GM12878 (cell line): ENCODE measurements around the gene CORO2B. TPM values are rescaled to one million over a fixed set of nuclear protein-coding genes. Genes with fewer than 3 reads are reported as not detected.

Source experiments
- ATAC-seq: fragments of 200-7000 bp; cut with Tn5 transposase; 3 replicates; pipeline ENCODE4 v1.9.1; 2020; ENCODE audit warnings: mild to moderate bottlenecking, moderate library complexity
- BruUV-seq: library from RNA; stranded (reverse); fragments of 400-500 nt; replicated peaks from 2 replicates; lab custom pipeline; 2021; lab: Mats Ljungman, UMichigan
- CTCF ChIA-PET: fragments of 300-600 bp; sonication (Branson Sonifier 250); formaldehyde crosslinking; extraction: SDS; loops from one replicate; lab custom pipeline; 2021; ENCODE audit warnings: inconsistent platforms; lab: Yijun Ruan, JAX
- POLR2A ChIA-PET: fragments of 350-600 bp; formaldehyde crosslinking; extraction: SDS; loops from one replicate; lab custom pipeline; 2021; ENCODE audit warnings: inconsistent platforms; lab: Charles Lee
- RAD21 ChIA-PET: fragments of 300-600 bp; sonication (Branson Sonifier 250); formaldehyde crosslinking; loops from one replicate; lab custom pipeline; 2023; ENCODE audit warnings: antibody characterized with exemption; ENCODE audit not compliant: unreplicated experiment; lab: Charles Lee
- SMC1A ChIA-PET: fragments of 300-600 bp; sonication (Branson Sonifier 250); formaldehyde crosslinking; loops from one replicate; lab custom pipeline; 2023; ENCODE audit not compliant: unreplicated experiment, uncharacterized antibody; lab: Charles Lee
- DNase-seq: peaks from one replicate; pipeline ENCODE4 v3.0.0-alpha.2; 2011; ENCODE audit warnings: low read depth, low spot score
- FAIRE-seq: peaks from 3 replicates; lab custom pipeline; 2011; peaks lifted over from hg19 to GRCh38; lab: Jason Lieb, UNC
- H2AFZ ChIP-seq: 2 replicates; pipeline ENCODE4 v1.6.0; 2011; ENCODE audit warnings: low read depth, low read length, control low read depth; ENCODE audit not compliant: control insufficient read depth
- H3K27ac ChIP-seq: 2 replicates; pipeline ENCODE4 v1.5.1; 2011; ENCODE audit warnings: control low read depth; ENCODE audit not compliant: control insufficient read depth, insufficient read depth
- H3K27me3 ChIP-seq, 2 experiments: replicated peaks in 1 of 2; 2 replicates each; pipeline versions ENCODE4 v1.6.0 to v1.6.1; 2011; ENCODE audit warnings: low read length in 1 of 2; ENCODE audit not compliant: control insufficient read depth in 2 of 2, insufficient read depth in 2 of 2
- H3K36me3 ChIP-seq, 2 experiments: 2 replicates each; pipeline ENCODE4 v1.5.1; 2011; ENCODE audit warnings: low read length in 1 of 2; ENCODE audit not compliant: control insufficient read depth in 2 of 2, insufficient read depth in 2 of 2
- H3K4me1 ChIP-seq: 2 replicates; pipeline ENCODE4 v1.6.1; 2011; ENCODE audit warnings: mild to moderate bottlenecking, low read length, moderate library complexity, mixed read lengths; ENCODE audit not compliant: control insufficient read depth, insufficient read depth
- H3K4me2 ChIP-seq: 2 replicates; pipeline ENCODE4 v1.6.0; 2011; ENCODE audit warnings: control low read depth; ENCODE audit not compliant: control insufficient read depth, insufficient read depth
- H3K4me3 ChIP-seq: fragments of 200-600 bp; sonication (generic); 2 replicates; pipeline ENCODE4 v1.5.1; 2016
- H3K79me2 ChIP-seq: 2 replicates; pipeline ENCODE4 v1.6.0; 2011; ENCODE audit warnings: low read length; ENCODE audit not compliant: control insufficient read depth, insufficient read depth
- H3K9ac ChIP-seq: 2 replicates; pipeline ENCODE4 v1.8.0; 2011; ENCODE audit warnings: low read length, control low read depth, mixed read lengths; ENCODE audit not compliant: control insufficient read depth, insufficient read depth
- H3K9me3 ChIP-seq: replicated peaks from 3 replicates; pipeline ENCODE4 v1.5.1; 2011; ENCODE audit warnings: mild to moderate bottlenecking, low read length; ENCODE audit not compliant: control insufficient read depth, insufficient read depth
- H4K20me1 ChIP-seq: 2 replicates; pipeline ENCODE4 v1.6.0; 2011; ENCODE audit not compliant: control insufficient read depth, insufficient read depth
- ATF7 ChIP-seq: fragments of 450-650 bp; IDR thresholded peaks from 2 replicates; pipeline ENCODE4 v1.6.1; 2016; ENCODE audit warnings: low read depth, mild to moderate bottlenecking
- BHLHE40 ChIP-seq, 2 experiments: fragments of 450-650 bp in 1 of 2; IDR thresholded peaks; 2 replicates each; pipeline ENCODE4 v1.6.1; 2011 to 2017; ENCODE audit warnings: low read depth in 2 of 2, borderline replicate concordance in 1 of 2, improper control_type of control experiment in 1 of 2, low read length in 1 of 2, mild to moderate bottlenecking in 1 of 2
- ETV6 ChIP-seq, 2 experiments: fragments of 450-650 bp in 1 of 2; IDR thresholded peaks in 1 of 2; conservative IDR thresholded peaks in 1 of 2; 2 replicates each; pipeline ENCODE4 v1.6.1; 2014; ENCODE audit warnings: antibody characterized with exemption in 1 of 2, borderline replicate concordance in 1 of 2, low read depth in 1 of 2, mild to moderate bottlenecking in 1 of 2, moderate library complexity in 1 of 2
- IRF4 ChIP-seq: IDR thresholded peaks from 2 replicates; pipeline ENCODE4 v1.6.1; 2011; ENCODE audit warnings: low read depth, low read length
- MEF2A ChIP-seq: IDR thresholded peaks from 2 replicates; pipeline ENCODE4 v1.6.1; 2011; ENCODE audit warnings: low read depth, mild to moderate bottlenecking, low read length, moderate library complexity; ENCODE audit not compliant: insufficient read depth
- RB1 ChIP-seq: fragments of 450-650 bp; formaldehyde crosslinking; IDR thresholded peaks from 2 replicates; pipeline ENCODE4 v1.6.1; 2017; ENCODE audit warnings: mild to moderate bottlenecking, borderline replicate concordance
- REST ChIP-seq: IDR thresholded peaks from 2 replicates; pipeline ENCODE4 v1.6.1; 2012; ENCODE audit warnings: mild to moderate bottlenecking, low read depth, low read length
- RUNX3 ChIP-seq: IDR thresholded peaks from 2 replicates; pipeline ENCODE4 v1.6.1; 2012; ENCODE audit warnings: low read length, inconsistent platforms
- USF1 ChIP-seq: IDR thresholded peaks from 2 replicates; pipeline ENCODE4 v1.6.1; 2011; ENCODE audit warnings: borderline replicate concordance, low read depth, mild to moderate bottlenecking, moderate library complexity, mixed read lengths, low read length; ENCODE audit not compliant: insufficient read depth; ENCODE audit errors: extremely low read length
- USF2 ChIP-seq: IDR thresholded peaks from 2 replicates; pipeline ENCODE4 v1.6.1; 2011; ENCODE audit warnings: low read depth, low read length, improper control_type of control experiment, borderline replicate concordance
- ZNF217 ChIP-seq: fragments of 450-650 bp; IDR thresholded peaks from 2 replicates; pipeline ENCODE4 v1.6.1; 2017; ENCODE audit warnings: antibody characterized with exemption, mild to moderate bottlenecking
- WGBS: methylation state at CpG from one replicate; pipeline ENCODE4 v1.1.6; 2016; ENCODE audit warnings: low lambda C conversion rate; ENCODE audit not compliant: insufficient replicate concordance, insufficient coverage; ENCODE audit errors: missing lambda C conversion rate; 5-methylcytosine and 5-hydroxymethylcytosine counted together
- in situ Hi-C: fragments of 300-500 bp; cut with MboI; formaldehyde crosslinking; loops from 9 replicates; pipeline ENCODE4 v1.14.3; 2018; ENCODE audit warnings: mixed read lengths
- intact Hi-C: fragments of 100-400 bp; cut with micrococcal nuclease; formaldehyde crosslinking; loops from one replicate; pipeline ENCODE4 v1.14.2; 2022; ENCODE audit not compliant: unreplicated experiment
- polyA plus RNA-seq, 11 experiments: library from polyadenylated mRNA; depleted of rRNA in 4 of 11; unstranded in 6 of 11; stranded (reverse) in 5 of 11; fragments of >200 nt; fragmentation: Nextera tagmentation in 4 of 11; fragmentation: Illumina TruSeq in 1 of 11; extraction: Ambion mirVana in 4 of 11; extraction: Trizol in 1 of 11; gene quantifications; 1 replicate in 1 of 11; 2 replicates in 10 of 11; pipeline versions ENCODE4 v1.2.1 to v1.2.3, GENCODE V29; 2011 to 2016; ENCODE audit warnings: inconsistent platforms in 2 of 11, missing spikeins in 2 of 11, low read depth in 1 of 11
- total RNA-seq, 4 experiments: library from RNA; depleted of rRNA in 3 of 4; stranded (reverse); fragments of >200 nt in 3 of 4; fragmentation: Illumina TruSeq in 1 of 4; extraction: Trizol in 1 of 4; gene quantifications; 2 replicates each; pipeline versions ENCODE4 v1.2.1 to v1.2.3, GENCODE V29; 2013 to 2021

The CORO2B gene
- total and polyA plus RNA-seq, 10 of the 15 experiments (the other 5 are each of a cell fraction or from before 2014, with no cell fraction given), result 0.05 to 0.73 (median 0.13) TPM; not detected in 4

DNA sequence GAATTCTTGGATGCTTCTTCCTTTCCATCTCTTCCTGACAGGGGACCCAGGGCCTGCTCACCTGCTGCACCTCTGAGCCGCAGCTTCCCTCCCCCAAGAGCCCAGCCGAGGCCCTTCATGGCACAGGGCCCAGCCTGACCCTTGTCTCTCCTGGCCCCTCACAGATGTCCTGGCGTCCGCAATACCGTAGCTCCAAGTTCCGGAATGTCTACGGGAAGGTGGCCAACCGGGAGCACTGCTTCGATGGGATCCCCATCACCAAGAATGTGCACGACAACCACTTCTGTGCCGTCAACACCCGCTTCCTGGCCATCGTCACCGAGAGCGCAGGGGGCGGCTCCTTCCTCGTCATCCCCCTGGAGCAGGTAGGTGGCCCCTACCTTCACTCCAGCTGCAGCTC, 66.2 kb downstream of the CORO2B start:
- peaks cover 0 to 7% of the 10 kb centered on the region in 2 experiments; a peak in 2 of 4 replicates for H3K27me3 ChIP-seq
- no peak overlapping the region for H3K9ac ChIP-seq
- DNase-seq, result no peak
- H3K79me2 ChIP-seq, result no peaks in the 10 kb centered on the region
- ATAC-seq, result no peak
- no peak overlapping the region for H3K4me2 ChIP-seq
- SMC1A ChIA-PET, result no interaction called here
- no peaks in the 10 kb centered on the region for H3K9me3 ChIP-seq
- no peak overlapping the region for H3K4me3 ChIP-seq
- POLR2A ChIA-PET, result no interaction called here
- H3K27ac ChIP-seq, result no peak overlapping the region
- H3K4me1 ChIP-seq, result no peaks in the 10 kb centered on the region
- CTCF ChIA-PET, result no interaction called here
- no peak for FAIRE-seq
- no peaks in the 10 kb centered on the region for H3K36me3 ChIP-seq
- TF ChIP-seq RUNX3, result no peak
- TF ChIP-seq RB1, result no peak
- no peak for TF ChIP-seq USF2
- TF ChIP-seq MEF2A, result no peak
- no peak for TF ChIP-seq BHLHE40 (IDR thresholded peaks at IDR 0.05; ENCODE audit: borderline replicate concordance in 1 of 2, low read depth in 2 of 2, low read length in 1 of 2)
- no peak for TF ChIP-seq IRF4
- no peak for TF ChIP-seq REST
- no peak for TF ChIP-seq ZNF217
- TF ChIP-seq ATF7, result no peak
- no peak for TF ChIP-seq ETV6 (conservative IDR thresholded peaks at IDR 0.05 in 1 of 2, IDR thresholded peaks at IDR 0.05 in 1 of 2; ENCODE audit: borderline replicate concordance in 1 of 2, low read depth in 1 of 2)
- TF ChIP-seq USF1, result no peak
- no peaks in the 10 kb centered on the region for H4K20me1 ChIP-seq
- RAD21 ChIA-PET, result no interaction called here
- 45% methylated on average over 17 of the region's 17 CpGs for WGBS
- in situ Hi-C loops, result no loop called here
- no TSS peak for BruUV-seq
- no peak overlapping the region for H2AFZ ChIP-seq
- intact Hi-C loops, result no loop called here
